ENCODE measurements around the gene TLCD4.

TLCD4 gene

DNA sequence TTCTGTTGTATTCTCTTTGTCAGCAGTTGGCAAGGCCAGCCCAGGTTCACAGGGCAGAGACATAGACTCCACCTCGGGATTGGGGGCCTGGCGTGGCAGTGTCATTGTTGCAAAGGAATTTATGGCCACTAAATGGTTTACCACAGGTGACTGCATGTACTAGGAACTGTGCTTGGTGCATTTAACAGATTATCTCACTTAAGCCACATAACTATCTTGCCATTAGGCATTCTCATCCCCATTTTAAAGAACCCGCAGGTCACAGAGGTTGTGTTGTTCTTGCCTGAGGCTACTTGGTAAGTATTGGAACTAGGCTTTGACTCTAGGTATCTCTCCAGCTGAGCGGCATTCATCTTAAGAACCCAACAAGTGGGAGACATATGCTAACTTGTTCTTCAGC is 9.7 kb downstream of the TLCD4 start:
- TF ChIP-seq POLR2AphosphoS5 (IDR thresholded peaks at IDR 0.05; ENCODE audit: low read depth, low read length) = no peak
- TF ChIP-seq FOXP2 (optimal IDR thresholded peaks at IDR 0.05; ENCODE audit: borderline replicate concordance, extremely low read depth, extremely low read length, insufficient read depth) = no peak
- no peak for TF ChIP-seq TAF1 (IDR thresholded peaks at IDR 0.05; ENCODE audit: borderline replicate concordance, insufficient read depth, low read length)
- TF ChIP-seq SIN3A (IDR thresholded peaks at IDR 0.05; ENCODE audit: borderline replicate concordance, insufficient read depth, low read length) = no peak
- TF ChIP-seq, protein P1, sequence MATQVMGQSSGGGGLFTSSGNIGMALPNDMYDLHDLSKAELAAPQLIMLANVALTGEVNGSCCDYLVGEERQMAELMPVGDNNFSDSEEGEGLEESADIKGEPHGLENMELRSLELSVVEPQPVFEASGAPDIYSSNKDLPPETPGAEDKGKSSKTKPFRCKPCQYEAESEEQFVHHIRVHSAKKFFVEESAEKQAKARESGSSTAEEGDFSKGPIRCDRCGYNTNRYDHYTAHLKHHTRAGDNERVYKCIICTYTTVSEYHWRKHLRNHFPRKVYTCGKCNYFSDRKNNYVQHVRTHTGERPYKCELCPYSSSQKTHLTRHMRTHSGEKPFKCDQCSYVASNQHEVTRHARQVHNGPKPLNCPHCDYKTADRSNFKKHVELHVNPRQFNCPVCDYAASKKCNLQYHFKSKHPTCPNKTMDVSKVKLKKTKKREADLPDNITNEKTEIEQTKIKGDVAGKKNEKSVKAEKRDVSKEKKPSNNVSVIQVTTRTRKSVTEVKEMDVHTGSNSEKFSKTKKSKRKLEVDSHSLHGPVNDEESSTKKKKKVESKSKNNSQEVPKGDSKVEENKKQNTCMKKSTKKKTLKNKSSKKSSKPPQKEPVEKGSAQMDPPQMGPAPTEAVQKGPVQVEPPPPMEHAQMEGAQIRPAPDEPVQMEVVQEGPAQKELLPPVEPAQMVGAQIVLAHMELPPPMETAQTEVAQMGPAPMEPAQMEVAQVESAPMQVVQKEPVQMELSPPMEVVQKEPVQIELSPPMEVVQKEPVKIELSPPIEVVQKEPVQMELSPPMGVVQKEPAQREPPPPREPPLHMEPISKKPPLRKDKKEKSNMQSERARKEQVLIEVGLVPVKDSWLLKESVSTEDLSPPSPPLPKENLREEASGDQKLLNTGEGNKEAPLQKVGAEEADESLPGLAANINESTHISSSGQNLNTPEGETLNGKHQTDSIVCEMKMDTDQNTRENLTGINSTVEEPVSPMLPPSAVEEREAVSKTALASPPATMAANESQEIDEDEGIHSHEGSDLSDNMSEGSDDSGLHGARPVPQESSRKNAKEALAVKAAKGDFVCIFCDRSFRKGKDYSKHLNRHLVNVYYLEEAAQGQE (IDR thresholded peaks at IDR 0.05; ENCODE audit: insufficient read depth in 1 of 2, low read depth in 2 of 2, low read length in 2 of 2) = no peak

DNA sequence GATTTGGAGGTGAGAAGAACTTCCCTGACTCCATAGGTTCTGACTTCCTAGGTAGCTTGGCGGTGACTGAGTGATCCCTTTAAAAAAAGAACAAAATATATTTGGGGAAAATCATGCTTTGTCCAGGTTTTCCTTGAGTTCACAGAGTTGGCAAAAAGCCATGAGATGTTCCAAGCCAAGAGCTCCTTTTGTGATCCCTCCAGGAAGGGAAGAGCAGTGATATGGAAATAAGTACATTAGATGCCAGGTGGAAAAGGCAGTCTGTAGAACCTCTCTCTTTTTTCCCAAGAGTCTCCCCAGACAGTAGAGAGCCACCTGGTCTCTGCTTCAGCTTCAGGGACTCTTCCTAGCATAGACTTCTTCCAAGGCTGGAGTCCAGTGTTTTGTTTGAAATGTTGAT is 10.2 kb downstream of the TLCD4 start:
- TF ChIP-seq, protein P1 (IDR thresholded peaks at IDR 0.05; ENCODE audit: insufficient read depth in 1 of 2, low read depth in 2 of 2, low read length in 2 of 2) = no peak
- TF ChIP-seq SIN3A (IDR thresholded peaks at IDR 0.05; ENCODE audit: borderline replicate concordance, insufficient read depth, low read length) (no peak), TAF1 (IDR thresholded peaks at IDR 0.05; ENCODE audit: borderline replicate concordance, insufficient read depth, low read length) (no peak), FOXP2 (optimal IDR thresholded peaks at IDR 0.05; ENCODE audit: borderline replicate concordance, extremely low read depth, extremely low read length, insufficient read depth) (no peak), POLR2AphosphoS5 (IDR thresholded peaks at IDR 0.05; ENCODE audit: low read depth, low read length) (no peak)

DNA sequence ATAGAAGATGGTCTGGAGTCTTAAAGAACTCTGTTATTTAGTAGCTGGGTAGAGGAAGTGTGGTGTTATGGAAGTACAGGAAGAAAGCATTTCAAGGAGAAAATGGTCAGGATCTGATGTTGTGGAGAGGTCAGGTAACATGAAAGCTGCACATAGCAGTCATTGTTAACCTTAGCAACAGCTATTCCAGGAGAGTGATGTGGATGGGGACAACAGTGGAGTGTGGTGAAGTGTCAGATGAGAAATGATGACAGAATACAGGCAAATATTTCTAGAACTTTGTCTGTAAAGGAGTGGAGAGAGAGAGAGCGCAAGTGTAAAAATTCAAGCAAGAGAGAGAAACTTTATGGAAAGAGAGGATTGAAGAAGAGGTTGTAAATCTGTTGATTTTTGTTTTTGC is 15.6 kb downstream of the TLCD4 start:
- TF ChIP-seq SIN3A (IDR thresholded peaks at IDR 0.05; ENCODE audit: borderline replicate concordance, insufficient read depth, low read length) (no peak), FOXP2 (optimal IDR thresholded peaks at IDR 0.05; ENCODE audit: borderline replicate concordance, extremely low read depth, extremely low read length, insufficient read depth) (no peak)

DNA sequence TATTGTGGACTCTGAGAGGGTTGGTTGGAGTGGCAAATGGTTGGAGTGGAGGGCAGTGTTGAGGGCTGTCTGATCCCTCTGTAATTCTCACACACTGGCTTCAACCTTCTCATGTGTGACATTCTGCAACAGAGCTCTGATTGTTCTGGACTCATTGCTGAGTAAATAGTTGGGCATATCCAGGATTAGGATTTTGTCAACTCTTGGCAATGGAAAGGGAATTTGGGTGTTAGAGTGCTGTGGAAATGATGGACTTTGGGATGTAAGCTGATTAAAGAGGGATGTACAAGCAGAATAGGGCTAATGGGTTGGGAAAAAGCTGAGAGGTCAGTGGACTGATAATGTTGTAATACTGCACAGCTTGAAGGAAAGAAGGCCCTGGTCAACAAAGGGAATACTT is 16.5 kb downstream of the TLCD4 start:
- no peak for TF ChIP-seq TAF1 (IDR thresholded peaks at IDR 0.05; ENCODE audit: borderline replicate concordance, insufficient read depth, low read length)
- no peak for TF ChIP-seq POLR2AphosphoS5 (IDR thresholded peaks at IDR 0.05; ENCODE audit: low read depth, low read length)
- TF ChIP-seq SIN3A (IDR thresholded peaks at IDR 0.05; ENCODE audit: borderline replicate concordance, insufficient read depth, low read length) = no peak
- no peak for TF ChIP-seq FOXP2 (optimal IDR thresholded peaks at IDR 0.05; ENCODE audit: borderline replicate concordance, extremely low read depth, extremely low read length, insufficient read depth)
- TF ChIP-seq, protein P1 (IDR thresholded peaks at IDR 0.05; ENCODE audit: insufficient read depth in 1 of 2, low read depth in 2 of 2, low read length in 2 of 2) = no peak

DNA sequence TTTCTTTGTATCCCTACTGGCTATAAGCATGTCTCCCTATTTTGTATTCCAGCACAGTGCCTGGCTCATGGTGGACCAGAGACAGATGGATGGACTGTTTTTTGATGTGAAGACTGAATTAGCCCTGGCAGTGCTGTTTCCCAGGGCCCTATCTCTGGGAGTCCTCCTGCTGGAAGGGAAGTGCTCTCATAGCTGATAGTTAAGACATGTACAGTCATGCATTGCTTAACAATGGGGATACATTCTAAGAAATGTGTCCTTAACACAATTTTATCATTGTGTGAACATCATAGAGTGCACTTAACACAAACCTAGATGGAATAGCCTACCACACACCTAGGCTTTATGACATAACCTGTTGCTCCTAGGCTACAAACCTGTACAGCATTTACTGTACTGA is 21.1 kb downstream of the TLCD4 start:
- TF ChIP-seq SIN3A (IDR thresholded peaks at IDR 0.05; ENCODE audit: borderline replicate concordance, insufficient read depth, low read length) (no peak), TAF1 (IDR thresholded peaks at IDR 0.05; ENCODE audit: borderline replicate concordance, insufficient read depth, low read length) (no peak), POLR2AphosphoS5 (IDR thresholded peaks at IDR 0.05; ENCODE audit: low read depth, low read length) (no peak), FOXP2 (optimal IDR thresholded peaks at IDR 0.05; ENCODE audit: borderline replicate concordance, extremely low read depth, extremely low read length, insufficient read depth) (no peak)
- TF ChIP-seq, protein P1 (IDR thresholded peaks at IDR 0.05; ENCODE audit: insufficient read depth in 1 of 2, low read depth in 2 of 2, low read length in 2 of 2) = no peak

Measured in PFSK-1 (cell line).